ENCODE measurements around the gene MAN1C1.

- TF ChIP-seq CTCF (IDR thresholded peaks at IDR 0.05; ENCODE audit: low read depth, low read length) (no peak), EZH2phosphoT487 (IDR thresholded peaks at IDR 0.05; ENCODE audit: low read depth) (no peak)
These were observed 22.7 kb upstream of the MAN1C1 start for GRCh38 chr1:25593861-25594260.

All from OCI-LY3 (cell line).